Kidney (tissue), 14 donors: ENCODE measurements around the gene ASTN2. TPM values are rescaled to one million over a fixed set of nuclear protein-coding genes. Genes with fewer than 3 reads are reported as not detected.

Experiments used
- DNase-seq, 5 donors: peaks; one replicate each; pipeline ENCODE4 v3.0.0-alpha.2; 2013 to 2020
- FAIRE-seq: peaks from 2 replicates; lab custom pipeline; 2012; peaks lifted over from hg19 to GRCh38; lab: Jason Lieb, UNC
- H3K27ac ChIP-seq, 2 donors: one replicate each; pipeline ENCODE4 v1.7.0; 2013; ENCODE audit warnings: low read depth in 2 of 2, low read length in 2 of 2, inconsistent platforms in 1 of 2
- H3K27me3 ChIP-seq: one replicate; pipeline ENCODE4 v1.7.1; 2013; ENCODE audit warnings: low read length, inconsistent platforms; ENCODE audit not compliant: control insufficient read depth, insufficient read depth
- H3K36me3 ChIP-seq, 3 donors: one replicate each; pipeline versions ENCODE4 v1.7.0 to v1.7.1; 2013; ENCODE audit warnings: low read length in 3 of 3, control low read depth in 1 of 3, inconsistent platforms in 1 of 3; ENCODE audit not compliant: insufficient read depth in 3 of 3, control insufficient read depth in 2 of 3
- H3K4me1 ChIP-seq, 3 donors: one replicate each; pipeline versions ENCODE4 v1.7.0 to v1.7.1; 2013; ENCODE audit warnings: low read length in 3 of 3, inconsistent platforms in 1 of 3, low read depth in 1 of 3; ENCODE audit not compliant: control insufficient read depth in 2 of 3, insufficient read depth in 2 of 3
- H3K4me3 ChIP-seq, 3 donors: one replicate each; pipeline versions ENCODE4 v1.7.0 to v1.8.1; 2013; ENCODE audit warnings: low read length in 3 of 3, control low read depth in 1 of 3, inconsistent platforms in 1 of 3
- H3K9ac ChIP-seq, 3 donors: one replicate each; pipeline versions ENCODE4 v1.7.0 to v1.7.1; 2013; ENCODE audit warnings: low read length in 3 of 3, control low read depth in 1 of 3, inconsistent platforms in 1 of 3
- H3K9me3 ChIP-seq, 3 donors: one replicate each; pipeline versions ENCODE4 v1.7.0 to v1.7.1; 2013; ENCODE audit warnings: low read length in 3 of 3, control low read depth in 1 of 3, inconsistent platforms in 1 of 3; ENCODE audit not compliant: control insufficient read depth in 2 of 3, insufficient read depth in 1 of 3
- intact Hi-C: fragments of 100-400 bp; cut with DNase I; formaldehyde crosslinking; loops from one replicate; pipeline ENCODE4 v1.11.1; 2022
- polyA plus RNA-seq: library from polyadenylated mRNA; stranded (reverse); fragments of 350-450 nt; fragmentation: Illumina TruSeq; extraction: RNeasy Lipid Tissue Mini Kit (QIAGEN cat#74804); gene quantifications from one replicate; pipeline ENCODE4 v1.2.3, GENCODE V29; 2014; ENCODE audit warnings: low read depth, low replicate concordance; ENCODE audit not compliant: insufficient read depth
- total RNA-seq: library from RNA; stranded (reverse); fragmentation: NEBNext Ultra II Directional; extraction: Animal tissue kit (Norgen Biotek cat#: 25700); gene quantifications from one replicate; pipeline ENCODE4 v1.2.1, GENCODE V29; 2021
- TF ChIP-seq, protein P1 (sequence below): IDR thresholded peaks from 3 replicates; pipeline ENCODE4 v1.5.1; 2012; ENCODE audit warnings: mild to moderate bottlenecking, moderate library complexity, borderline replicate concordance; ENCODE audit not compliant: insufficient read depth; ENCODE audit errors: extremely low read depth
- donor health status: control.
- donor health status: control.
- donor health status: control.
- donor health status: control.
- donor health status: control.
- donor health status: DM: yes; HTN: yes; CAD: no.
- donor health status: Normal renal cell carcinoma (clear cell type).

The ASTN2 gene
- total and polyA plus RNA-seq, 2 donors from 2014 or later, result 7.6 to 11.5 TPM

DNA sequence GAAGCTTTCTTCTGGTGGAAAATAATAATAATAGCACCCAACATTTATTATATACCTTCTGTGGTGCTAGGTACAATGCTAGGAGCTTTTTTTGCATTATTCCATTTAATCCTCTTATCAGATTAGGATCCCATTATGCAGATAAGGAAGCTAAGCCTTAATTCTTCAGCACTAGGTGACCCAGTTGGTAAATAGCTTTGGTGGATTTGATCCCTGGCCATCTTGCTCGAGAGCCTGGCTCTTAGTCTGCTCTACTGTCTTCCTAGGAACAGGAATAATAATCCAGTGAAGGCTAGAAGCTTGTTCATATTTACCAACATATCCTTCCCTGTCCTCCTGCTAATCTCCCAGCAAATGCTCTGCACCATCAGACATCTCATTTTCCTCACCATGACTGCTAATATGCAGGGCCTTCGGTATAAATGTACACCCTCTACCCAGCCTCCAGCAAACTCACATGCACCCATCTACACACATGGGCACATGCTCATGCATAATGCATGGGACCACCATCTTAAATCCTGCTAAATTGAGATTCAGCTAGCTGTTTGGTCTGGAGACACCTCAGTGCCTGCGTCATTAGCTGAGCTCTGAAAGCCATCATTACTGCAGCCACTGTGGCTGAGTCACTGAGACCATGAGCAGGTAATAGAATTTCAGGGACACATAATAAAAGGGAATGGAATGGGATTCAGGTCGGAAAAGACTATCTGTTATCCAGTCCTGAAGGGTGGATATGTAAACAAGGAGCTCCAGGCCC is 640.3 kb downstream of the ASTN2 start:
- no peak for DNase-seq
- no peak overlapping the region for H3K27ac ChIP-seq
- TF ChIP-seq, protein P1, sequence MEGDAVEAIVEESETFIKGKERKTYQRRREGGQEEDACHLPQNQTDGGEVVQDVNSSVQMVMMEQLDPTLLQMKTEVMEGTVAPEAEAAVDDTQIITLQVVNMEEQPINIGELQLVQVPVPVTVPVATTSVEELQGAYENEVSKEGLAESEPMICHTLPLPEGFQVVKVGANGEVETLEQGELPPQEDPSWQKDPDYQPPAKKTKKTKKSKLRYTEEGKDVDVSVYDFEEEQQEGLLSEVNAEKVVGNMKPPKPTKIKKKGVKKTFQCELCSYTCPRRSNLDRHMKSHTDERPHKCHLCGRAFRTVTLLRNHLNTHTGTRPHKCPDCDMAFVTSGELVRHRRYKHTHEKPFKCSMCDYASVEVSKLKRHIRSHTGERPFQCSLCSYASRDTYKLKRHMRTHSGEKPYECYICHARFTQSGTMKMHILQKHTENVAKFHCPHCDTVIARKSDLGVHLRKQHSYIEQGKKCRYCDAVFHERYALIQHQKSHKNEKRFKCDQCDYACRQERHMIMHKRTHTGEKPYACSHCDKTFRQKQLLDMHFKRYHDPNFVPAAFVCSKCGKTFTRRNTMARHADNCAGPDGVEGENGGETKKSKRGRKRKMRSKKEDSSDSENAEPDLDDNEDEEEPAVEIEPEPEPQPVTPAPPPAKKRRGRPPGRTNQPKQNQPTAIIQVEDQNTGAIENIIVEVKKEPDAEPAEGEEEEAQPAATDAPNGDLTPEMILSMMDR, result no peak
- intact Hi-C loops, result no loop called here
- FAIRE-seq, result no peak
- H3K36me3 ChIP-seq, result no peaks in the 10 kb centered on the region
- no peaks in the 10 kb centered on the region for H3K9me3 ChIP-seq
- no peak overlapping the region for H3K4me3 ChIP-seq
- no peaks in the 10 kb centered on the region for H3K4me1 ChIP-seq
- H3K9ac ChIP-seq, result no peak overlapping the region
- no peaks in the 10 kb centered on the region for H3K27me3 ChIP-seq

GRCh38 chr9:116767219-116767618 is 647.6 kb downstream of the ASTN2 start:
- Histone ChIP-seq H3K4me3 (no peak overlapping the region), H3K36me3 (no peaks in the 10 kb centered on the region), H3K27me3 (no peaks in the 10 kb centered on the region), H3K4me1 (no peaks in the 10 kb centered on the region), H3K9ac (no peak overlapping the region), H3K27ac (no peak overlapping the region), H3K9me3 (peaks cover 0 to 2% (median 0%) of the 10 kb centered on the region in 3 donors)
- intact Hi-C loops, result no loop called here
- no peak for FAIRE-seq
- TF ChIP-seq, protein P1, result no peak
- DNase-seq, result no peak

GRCh38 chr9:116765011-116765410 is 649.8 kb downstream of the ASTN2 start:
- TF ChIP-seq, protein P1, result no peak
- intact Hi-C loops, result no loop called here
- Histone ChIP-seq H3K9ac (no peak overlapping the region), H3K27ac (no peak overlapping the region), H3K36me3 (no peaks in the 10 kb centered on the region), H3K4me1 (no peaks in the 10 kb centered on the region), H3K27me3 (no peaks in the 10 kb centered on the region), H3K9me3 (peaks cover 0 to 2% (median 0%) of the 10 kb centered on the region in 3 donors), H3K4me3 (no peak overlapping the region)
- no peak for DNase-seq
- no peak for FAIRE-seq
